Adrenal gland (tissue), 12 donors: ENCODE measurements around the gene TTC3. TPM values are rescaled to one million over a fixed set of nuclear protein-coding genes. Genes with fewer than 3 reads are reported as not detected.

Source experiments
- DNase-seq, 7 donors: peaks; one replicate each; pipeline ENCODE4 v3.0.0-alpha.2; 2019 to 2020
- H3K27ac ChIP-seq, 5 donors: fragments of 200-600 bp; sonication (generic) in 4 of 5; 1 replicate in 3 of 5; 2 replicates in 2 of 5; pipeline versions ENCODE4 v1.5.1 to v1.8.0; 2016 to 2020; ENCODE audit warnings: mild to moderate bottlenecking in 1 of 5
- H3K27me3 ChIP-seq: fragments of 200-600 bp; 2 replicates; pipeline ENCODE4 v1.8.0; 2021
- H3K36me3 ChIP-seq, 2 donors: fragments of 200-600 bp; replicated peaks in 1 of 2; 1 replicate in 1 of 2; 2 replicates in 1 of 2; pipeline versions ENCODE4 v1.5.1 to v1.8.0; 2018 to 2022
- H3K4me1 ChIP-seq, 2 donors: fragments of 200-600 bp; replicated peaks in 1 of 2; 1 replicate in 1 of 2; 2 replicates in 1 of 2; pipeline versions ENCODE4 v1.5.1 to v1.8.0; 2018 to 2021
- H3K4me3 ChIP-seq, 4 donors: fragments of 200-600 bp; sonication (generic) in 3 of 4; one replicate each; pipeline ENCODE4 v1.5.1; 2016 to 2018
- H3K9me3 ChIP-seq, 3 donors: fragments of 200-600 bp; sonication (generic) in 1 of 3; replicated peaks in 1 of 3; 1 replicate in 2 of 3; 2 replicates in 1 of 3; pipeline versions ENCODE4 v1.5.1 to v1.8.0; 2016 to 2021
- CTCF ChIP-seq, 6 experiments: fragments of 450-650 bp in 4 of 6; fragments of 200-600 bp in 2 of 6; sonication (generic) in 1 of 6; IDR thresholded peaks; 1 replicate in 5 of 6; 2 replicates in 1 of 6; pipeline versions ENCODE4 v1.5.1 to v1.8.0; 2016 to 2021; ENCODE audit warnings: antibody characterized with exemption in 6 of 6, mild to moderate bottlenecking in 2 of 6, moderate library complexity in 1 of 6
- POLR2A ChIP-seq, 2 donors: fragments of 450-650 bp; IDR thresholded peaks; one replicate each; pipeline ENCODE4 v1.6.1; 2017; ENCODE audit warnings: antibody characterized with exemption in 2 of 2, mild to moderate bottlenecking in 2 of 2, moderate library complexity in 1 of 2
- WGBS, 4 donors: extraction: QIAGEN DNeasy Blood & Tissue Kit in 2 of 4; methylation state at CpG; one replicate each; pipeline versions ENCODE4 v1.1.5 to v1.1.7; 2013 to 2017; 5-methylcytosine and 5-hydroxymethylcytosine counted together
- intact Hi-C, 2 donors: fragments of 100-400 bp; cut with DNase I; formaldehyde crosslinking; loops; one replicate each; pipeline versions ENCODE4 v1.14.1 to v1.15.0; 2022 to 2023
- polyA plus RNA-seq, 3 donors: library from polyadenylated mRNA; stranded (reverse); fragments of 200-250 nt in 2 of 3; fragments of 350-450 nt in 1 of 3; fragmentation: Illumina TruSeq in 1 of 3; extraction: RNeasy Lipid Tissue Mini Kit (QIAGEN cat#74804) in 1 of 3; gene quantifications; one replicate each; pipeline ENCODE4 v1.2.3, GENCODE V29; 2013 to 2014
- total RNA-seq, 9 donors: library from RNA; depleted of rRNA in 4 of 9; stranded (reverse); fragments of >200 nt in 4 of 9; fragments of 120-200 nt in 1 of 9; fragmentation: NEBNext Ultra II Directional in 1 of 9; extraction: Animal tissue kit (Norgen Biotek cat#: 25700) in 1 of 9; gene quantifications; one replicate each; pipeline versions ENCODE4 v1.1.0 to v1.2.4, GENCODE V29; 2013 to 2023
- donor health status: healthy with polysubstance abuse.
- donor health status: Bipolar disorder and iron deficiency.
- donor health status: DM: yes; HTN: yes; CAD: no.
- donor health status: DM: no; HTN: no; CAD: no.
- donor health status: DM: no; HTN: no; CAD: no.
- donor health status: DM: yes; HTN: yes; CAD: no.

Gene TTC3
- total and polyA plus RNA-seq, 12 donors: 37.9 to 286 (median 136) TPM

DNA sequence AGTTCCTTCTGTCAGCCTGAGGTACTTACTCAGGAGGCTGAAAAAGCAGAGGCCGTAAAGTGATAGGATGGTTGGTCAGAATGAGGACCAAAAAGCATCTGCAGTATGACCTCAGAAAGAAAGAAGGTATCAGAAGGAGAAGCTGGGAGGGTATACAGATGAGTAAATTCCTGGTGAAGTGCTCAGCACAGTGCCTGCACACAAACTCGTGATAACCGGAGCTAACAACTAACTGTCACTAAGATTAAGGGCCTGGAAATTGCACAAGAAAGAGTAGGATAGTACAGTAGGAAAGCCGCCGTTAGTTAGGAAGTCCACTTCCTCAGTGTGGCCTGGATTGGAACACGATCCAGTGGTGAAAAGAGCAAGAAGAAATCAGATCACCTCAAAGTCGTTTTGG is 131.5 kb downstream of the TTC3 start:
- 71 to 83% (median 73%) methylated on average over 7 of the region's 7 CpGs for WGBS, 4 donors
- Histone ChIP-seq H3K4me1 (peaks cover 5 to 12% of the 10 kb centered on the region in 2 donors), H3K36me3 (peaks cover 0 to 34% of the 10 kb centered on the region in 2 donors), H3K9me3 (no peaks in the 10 kb centered on the region), H3K27ac (no peak overlapping the region), H3K27me3 (no peaks in the 10 kb centered on the region), H3K4me3 (no peak overlapping the region)
- intact Hi-C loops: no loop called here
- TF ChIP-seq CTCF (IDR thresholded peaks at IDR 0.05): no peak
- no peak for TF ChIP-seq POLR2A (IDR thresholded peaks at IDR 0.05)
- no peak for DNase-seq

GRCh38 chr21:37206496-37206895 is 133.4 kb downstream of the TTC3 start:
- Histone ChIP-seq H3K4me1 (peaks cover 5 to 12% of the 10 kb centered on the region in 2 donors), H3K4me3 (no peak overlapping the region), H3K9me3 (no peaks in the 10 kb centered on the region), H3K27me3 (no peaks in the 10 kb centered on the region), H3K36me3 (peaks cover 0 to 16% of the 10 kb centered on the region in 2 donors), H3K27ac (no peak overlapping the region)
- intact Hi-C loops: no loop called here
- no peak for DNase-seq
- TF ChIP-seq CTCF (IDR thresholded peaks at IDR 0.05) (no peak), POLR2A (IDR thresholded peaks at IDR 0.05) (no peak)
- 91 to 96% (median 95%) methylated on average over 7 of the region's 7 CpGs for WGBS, 4 donors

DNA sequence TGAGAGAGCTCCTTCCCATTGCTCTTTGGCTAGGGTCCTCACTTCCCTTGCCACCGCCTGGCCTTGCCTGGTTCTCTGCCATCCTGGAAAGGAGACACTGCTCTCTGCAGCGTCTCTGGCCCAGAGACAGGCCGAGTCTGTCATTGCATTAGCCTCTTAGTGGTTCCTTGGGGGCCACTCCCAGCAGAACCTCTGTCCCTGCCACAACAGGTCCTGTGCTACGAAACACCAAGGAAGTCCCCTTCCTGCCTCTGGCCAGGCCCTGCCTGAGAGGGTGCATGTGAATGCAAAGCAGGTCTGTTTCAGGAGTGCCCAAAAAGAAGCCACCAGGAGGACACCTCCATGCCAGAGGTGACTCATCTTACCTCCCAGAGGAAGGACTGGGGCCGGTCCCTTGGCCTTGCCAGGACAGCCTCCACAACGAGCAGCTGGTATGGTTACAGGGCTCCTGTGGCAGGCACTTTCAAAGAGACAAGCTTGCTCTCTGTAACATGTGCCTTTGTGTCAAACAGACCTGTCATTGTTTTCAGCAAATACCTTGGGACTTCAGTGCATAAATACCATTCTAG is 134.5 kb downstream of the TTC3 start:
- TF ChIP-seq POLR2A (IDR thresholded peaks at IDR 0.05) (no peak), CTCF (IDR thresholded peaks at IDR 0.05) (peak in 1 of 6 experiments; percentile 9)
- Histone ChIP-seq H3K9me3 (no peaks in the 10 kb centered on the region), H3K27ac (peak overlapping the region in 3 of 5 donors; percentile 16 to 71 (median 69)), H3K4me3 (no peak overlapping the region), H3K36me3 (peaks cover 0 to 6% of the 10 kb centered on the region in 2 donors), H3K4me1 (peaks cover 5 to 12% of the 10 kb centered on the region in 2 donors), H3K27me3 (no peaks in the 10 kb centered on the region)
- intact Hi-C loops: no loop called here
- WGBS, 4 donors: 50 to 59% (median 54%) methylated on average over 2 to 6 of the region's 6 CpGs
- peak in 6 of 7 donors; percentile 60 to 77 (median 70) for DNase-seq

GRCh38 chr21:37208056-37208721 is 135.1 kb downstream of the TTC3 start:
- no peaks in the 10 kb centered on the region for H3K36me3 ChIP-seq
- 40 to 53% (median 45%) methylated on average over 11 to 15 of the region's 15 CpGs for WGBS, 4 donors
- peaks cover 5 to 12% of the 10 kb centered on the region in 2 donors for H3K4me1 ChIP-seq
- intact Hi-C loops: no loop called here
- no peaks in the 10 kb centered on the region for H3K9me3 ChIP-seq
- TF ChIP-seq POLR2A (IDR thresholded peaks at IDR 0.05): no peak
- TF ChIP-seq CTCF (IDR thresholded peaks at IDR 0.05): no peak
- H3K4me3 ChIP-seq: peak overlapping the region in 1 of 4 donors; percentile 16
- peak; percentile 58 to 84 (median 71) for DNase-seq
- no peaks in the 10 kb centered on the region for H3K27me3 ChIP-seq
- H3K27ac ChIP-seq: peak overlapping the region in 2 of 5 donors; percentile 69 to 71
